Epithelial cell of esophagus (primary cell): ENCODE results near the gene AFDN.
"Not testable (repeated sequence)": the region's sequence is repeated elsewhere in the genome, so short reads cannot be mapped to it uniquely, and the experiment has no call there.

Experiments used
- DNase-seq: peaks from one replicate; pipeline ENCODE4 v3.0.0; 2010; ENCODE audit warnings: low read depth
- H3K4me3 ChIP-seq: 2 replicates; pipeline ENCODE4 v1.5.1; 2011; ENCODE audit warnings: mild to moderate bottlenecking, low read length, control low read depth
- TF ChIP-seq, protein P1 (sequence below): IDR thresholded peaks from 2 replicates; pipeline ENCODE4 v1.5.1; 2011; ENCODE audit warnings: low read depth, mild to moderate bottlenecking, low read length, control low read depth, inconsistent platforms; ENCODE audit not compliant: insufficient read depth; ENCODE audit errors: missing control alignments

The AFDN gene

DNA sequence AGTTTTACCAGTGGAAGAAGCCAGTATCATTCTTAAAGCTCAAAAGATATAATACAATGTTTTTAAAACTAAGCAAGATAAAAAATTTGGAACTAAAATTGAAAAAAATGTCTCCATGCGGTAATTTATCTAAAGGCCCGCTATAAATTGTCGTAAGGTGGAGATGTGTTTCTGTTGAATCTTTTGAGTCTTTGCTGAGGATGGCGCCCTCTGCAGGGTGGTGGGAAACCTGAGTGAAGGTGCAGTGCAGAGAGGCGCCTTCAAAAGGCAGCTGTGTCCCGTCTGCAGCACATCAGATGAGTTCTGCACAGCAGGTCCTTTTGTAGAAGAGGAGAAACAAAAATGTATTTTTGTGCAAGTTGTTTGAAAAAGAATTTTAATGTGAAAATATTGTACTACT lies 141.4 kb downstream of the AFDN start:
- TF ChIP-seq, protein P1, sequence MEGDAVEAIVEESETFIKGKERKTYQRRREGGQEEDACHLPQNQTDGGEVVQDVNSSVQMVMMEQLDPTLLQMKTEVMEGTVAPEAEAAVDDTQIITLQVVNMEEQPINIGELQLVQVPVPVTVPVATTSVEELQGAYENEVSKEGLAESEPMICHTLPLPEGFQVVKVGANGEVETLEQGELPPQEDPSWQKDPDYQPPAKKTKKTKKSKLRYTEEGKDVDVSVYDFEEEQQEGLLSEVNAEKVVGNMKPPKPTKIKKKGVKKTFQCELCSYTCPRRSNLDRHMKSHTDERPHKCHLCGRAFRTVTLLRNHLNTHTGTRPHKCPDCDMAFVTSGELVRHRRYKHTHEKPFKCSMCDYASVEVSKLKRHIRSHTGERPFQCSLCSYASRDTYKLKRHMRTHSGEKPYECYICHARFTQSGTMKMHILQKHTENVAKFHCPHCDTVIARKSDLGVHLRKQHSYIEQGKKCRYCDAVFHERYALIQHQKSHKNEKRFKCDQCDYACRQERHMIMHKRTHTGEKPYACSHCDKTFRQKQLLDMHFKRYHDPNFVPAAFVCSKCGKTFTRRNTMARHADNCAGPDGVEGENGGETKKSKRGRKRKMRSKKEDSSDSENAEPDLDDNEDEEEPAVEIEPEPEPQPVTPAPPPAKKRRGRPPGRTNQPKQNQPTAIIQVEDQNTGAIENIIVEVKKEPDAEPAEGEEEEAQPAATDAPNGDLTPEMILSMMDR = peak; percentile 65
- H3K4me3 ChIP-seq = no peak overlapping the region
- DNase-seq = peak; percentile 54

DNA sequence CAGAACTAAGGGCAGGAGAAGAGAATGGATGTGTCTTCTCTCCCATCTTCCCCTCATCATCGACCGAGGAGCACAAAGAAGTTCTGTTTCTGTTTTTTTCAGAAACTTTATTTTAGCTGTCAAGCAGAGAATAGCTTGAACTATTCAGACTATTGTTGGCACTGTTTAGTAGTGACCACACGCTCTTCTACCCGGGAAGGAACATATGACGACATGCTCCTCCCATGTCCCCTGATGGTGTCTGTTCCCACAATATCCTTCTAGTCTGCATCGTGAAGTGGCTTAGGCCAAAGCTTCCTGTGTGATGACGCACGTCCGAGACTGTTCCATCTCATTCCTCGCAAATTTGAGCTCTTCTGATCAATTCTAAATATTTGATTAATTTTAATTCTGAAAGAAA lies 143.5 kb downstream of the AFDN start:
- TF ChIP-seq, protein P1 = no peak
- no peak for DNase-seq
- H3K4me3 ChIP-seq = no peak overlapping the region

- no peak for DNase-seq
- TF ChIP-seq, protein P1 = no peak
Observed at GRCh38 chr6:167972193-167972592, 145.5 kb downstream of the AFDN start.

DNA sequence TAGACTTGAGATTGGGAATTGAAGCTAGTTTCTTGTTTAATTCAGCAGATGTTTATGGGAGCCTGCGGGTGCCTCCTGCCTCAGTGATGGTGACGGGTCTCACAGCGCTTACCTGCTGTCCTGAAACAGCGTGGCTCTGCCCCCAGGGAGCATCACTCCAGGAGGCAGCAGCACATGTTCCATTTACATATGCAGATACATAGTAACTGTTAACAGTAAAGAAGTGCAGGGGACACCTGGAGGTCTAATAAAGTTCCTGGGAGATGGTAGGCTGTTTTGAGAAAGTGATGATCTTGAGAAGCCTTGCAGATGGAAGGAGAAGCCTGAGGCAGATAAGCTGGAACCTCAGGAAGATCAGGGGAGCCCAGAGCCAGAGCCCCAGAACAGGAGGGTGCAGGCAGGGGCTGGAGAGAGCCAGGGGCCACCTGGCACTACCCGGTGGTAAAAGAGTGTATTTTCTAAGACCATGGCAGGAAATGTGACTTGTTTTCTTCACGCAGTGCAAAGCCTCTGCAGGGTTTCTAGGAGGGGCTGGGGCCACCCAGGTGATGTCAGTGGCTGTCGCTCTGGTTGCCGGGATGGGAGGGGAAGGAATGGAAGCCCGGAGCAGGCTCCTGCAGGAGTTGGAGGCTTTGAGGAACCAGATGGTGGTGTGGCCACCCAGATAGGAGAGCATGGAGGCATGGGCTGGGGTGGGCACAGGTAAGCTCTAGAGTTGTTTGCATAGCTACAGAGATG lies 146.6 kb downstream of the AFDN start:
- DNase-seq = no peak
- no peak overlapping the region for H3K4me3 ChIP-seq
- TF ChIP-seq, protein P1 = no peak

More at GRCh38 chr6:167972193-167972592, 145.5 kb downstream of the AFDN start:
- H3K4me3 ChIP-seq = no peak overlapping the region

DNA sequence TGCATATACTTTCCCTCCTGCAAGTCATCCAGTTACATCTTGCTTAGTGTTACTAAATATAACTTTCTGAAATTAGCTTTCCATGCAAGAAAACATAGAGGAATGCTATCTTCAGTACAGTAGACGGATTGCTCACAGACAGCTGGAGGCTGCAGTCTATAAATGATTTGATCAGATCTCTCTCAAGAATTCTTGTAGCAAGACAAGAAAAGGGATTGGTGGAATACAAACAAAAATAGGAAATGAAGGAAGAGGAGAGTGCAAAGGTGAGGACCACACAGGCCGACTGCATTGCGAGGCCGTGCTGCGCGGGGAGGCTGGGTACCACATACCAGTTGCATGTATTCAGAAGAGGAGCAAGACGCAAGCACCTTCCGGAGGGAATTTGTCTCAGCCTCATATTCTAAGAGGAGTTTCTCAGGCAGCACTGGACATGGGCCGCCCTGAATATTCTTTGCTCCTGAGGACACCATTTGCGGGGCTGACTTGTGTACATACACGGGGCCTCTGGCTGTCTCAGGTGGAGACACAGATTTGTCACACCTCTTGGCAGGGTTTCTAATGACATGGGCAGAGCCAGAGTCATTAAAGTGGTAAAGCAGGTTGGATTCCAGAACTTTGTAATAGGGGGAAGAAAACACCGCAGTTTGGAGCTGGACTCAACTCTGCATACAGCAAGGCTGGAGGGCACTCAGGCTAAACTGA lies 148.1 kb downstream of the AFDN start:
- H3K4me3 ChIP-seq = no peak overlapping the region
- peak; percentile 10 for DNase-seq
- TF ChIP-seq, protein P1 = no peak

GRCh38 chr6:167975458-167975857 lies 148.7 kb downstream of the AFDN start:
- TF ChIP-seq, protein P1 = no peak
- DNase-seq = no peak
- no peak overlapping the region for H3K4me3 ChIP-seq

- DNase-seq, H3K4me3 ChIP-seq: not testable (repeated sequence)
Observed at GRCh38 chr6:167976116-167976657, 149.5 kb downstream of the AFDN start.
